Measurements from ENCODE around the gene SLC38A5. TPM values are rescaled to one million over a fixed set of nuclear protein-coding genes. Genes with fewer than 3 reads are reported as not detected.

Gene SLC38A5
- 22.3 and 46.1 TPM in 2 replicates for total RNA-seq (2016; rRNA removed; fragmentation: Illumina TruSeq; extraction: Trizol)
- 13.5 and 14.5 TPM in 2 replicates for total RNA-seq (2016; cell fraction: cytosol; rRNA removed; fragmentation: Illumina TruSeq; extraction: Trizol; ENCODE audit: low read depth)
- total RNA-seq (2016; cell fraction: insoluble cytoplasmic fraction; rRNA removed; fragmentation: Illumina TruSeq; extraction: Trizol): 20.3 and 48.1 TPM in 2 replicates
- total RNA-seq (2016; cell fraction: membrane; rRNA removed; fragmentation: Illumina TruSeq; extraction: Trizol): 23.8 and 29.3 TPM in 2 replicates
- total RNA-seq (2016; cell fraction: nucleus; rRNA removed; fragmentation: Illumina TruSeq; extraction: Trizol): 40.9 and 48.7 TPM in 2 replicates
- polyA plus RNA-seq (2011; rRNA removed): 73.4 and 90.9 TPM in 2 replicates
- 75.4 and 104 TPM in 2 replicates for polyA plus RNA-seq (2011; cell fraction: cytosol; rRNA removed)
- 312 and 314 TPM in 2 replicates for polyA plus RNA-seq (2011; cell fraction: nucleus; rRNA removed)
- 32.8 and 75.3 TPM in 2 replicates for polyA plus RNA-seq (2012)
- polyA plus RNA-seq (2016; cell fraction: cytosol; fragmentation: Illumina TruSeq; extraction: Trizol; ENCODE audit: low read depth): 16.0 and 18.8 TPM in 2 replicates
- polyA plus RNA-seq (2016; cell fraction: insoluble cytoplasmic fraction; fragmentation: Illumina TruSeq; extraction: Trizol; ENCODE audit: low read depth): 22.1 and 26.8 TPM in 2 replicates
- 22.3 and 26.2 TPM in 2 replicates for polyA plus RNA-seq (2016; cell fraction: membrane; fragmentation: Illumina TruSeq; extraction: Trizol; ENCODE audit: low read depth)
- 112 and 114 TPM in 2 replicates for polyA plus RNA-seq (2016; cell fraction: nucleus; fragmentation: Illumina TruSeq; extraction: Trizol; ENCODE audit: insufficient read depth, low read depth)
- 224 and 1,094 TPM in 2 replicates for polyA minus RNA-seq (2011; rRNA and poly(A)+ RNA removed; ENCODE audit: low replicate concordance)
- 41.8 and 53.3 TPM in 2 replicates for polyA minus RNA-seq (2011; cell fraction: cytosol; rRNA and poly(A)+ RNA removed)
- 19.8 and 22.1 TPM in 2 replicates for polyA minus RNA-seq (2011; cell fraction: nucleus; rRNA and poly(A)+ RNA removed)
- percentile 74 among the genes with signal in this experiment for Bru-seq, nascent RNA
- percentile 91 among the genes with signal in this experiment for BruChase-seq, experiment 1, labeled RNA remaining after a 6-hour chase
- BruChase-seq, experiment 2, labeled RNA remaining after a 2-hour chase: percentile 86 among the genes with signal in this experiment
- long read RNA-seq, experiment 1, transcript SLC38A5-210 (16 exons, 2,659 nt): minor isoform, 15 of 61 reads
- long read RNA-seq, experiment 1, transcript SLC38A5-213 (17 exons, 1,993 nt): major isoform, 23 of 61 reads
- long read RNA-seq, experiment 1, partial matches to known transcripts: 5 of 61 reads
- long read RNA-seq, experiment 1, other reads (novel, unspliced or antisense): 17 of 61 reads
- long read RNA-seq, experiment 2, transcript SLC38A5-213 (17 exons, 1,993 nt): major isoform, 67 of 315 reads
- long read RNA-seq, experiment 2, transcript SLC38A5-212 (13 exons, 2,100 nt): minor isoform, 5 of 315 reads
- long read RNA-seq, experiment 2, transcript SLC38A5-210 (16 exons, 2,659 nt): minor isoform, 59 of 315 reads
- long read RNA-seq, experiment 2, partial matches to known transcripts: 53 of 315 reads
- long read RNA-seq, experiment 2, other reads (novel, unspliced or antisense): 126 of 315 reads

DNA sequence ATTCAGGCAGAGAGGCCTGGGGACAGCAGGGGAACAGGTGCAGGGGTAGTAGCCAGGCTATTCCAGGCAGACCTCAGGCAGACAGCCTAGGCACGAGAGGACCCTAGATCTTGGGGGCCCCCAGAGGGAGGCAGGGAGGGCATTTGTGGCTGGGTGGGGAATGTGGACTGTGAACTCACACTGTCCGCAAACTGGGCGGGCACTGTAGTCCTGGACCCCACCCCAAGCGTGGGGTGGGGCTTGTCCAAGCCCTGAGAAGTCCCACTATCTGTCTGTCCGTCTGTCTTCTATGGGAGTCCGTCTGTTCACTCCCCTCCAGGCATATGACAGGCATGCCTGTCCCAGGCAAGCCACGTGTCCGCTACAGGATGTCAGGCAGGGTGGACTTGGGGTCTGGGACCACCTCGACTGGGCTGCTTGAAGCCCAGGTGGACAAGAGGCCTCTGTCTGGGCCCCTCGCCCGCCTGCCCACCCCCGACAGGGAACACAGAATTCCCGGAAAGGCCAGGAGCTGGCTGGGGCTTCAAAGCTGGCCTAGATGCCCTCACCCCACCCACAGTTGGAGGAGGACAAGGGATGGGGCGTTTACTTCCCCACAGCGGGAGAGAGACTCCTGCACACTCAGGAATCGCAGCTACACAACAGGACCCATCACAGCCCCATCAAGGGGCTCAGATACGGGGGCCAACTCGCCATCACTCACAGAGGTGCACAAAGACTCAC lies at the start of gene SLC38A5:
TSS of gene SLC38A5 (minus strand) at position 151 of the 723 bp plus-strand sequence. CDS start 2,336 bp downstream, outside the sequence.
- no peaks in the 10 kb centered on the region for H4K20me1 ChIP-seq (ENCODE audit: insufficient read depth, low read length)
- WGBS (ENCODE audit: low lambda C conversion rate): 16% methylated on average over 5 of the region's 18 CpGs
- ATAC-seq: peak; percentile 69
- CTCF ChIA-PET (ENCODE audit: low intra/inter-chr PET ratio, low total read pairs): no interaction called here
- in situ Hi-C loops (cut with HindIII; ENCODE audit: extremely low pct_ligation_motif_present, low pct_unique_long_range_greater_than_20kb): no loop called here
- H3K27ac ChIP-seq (ENCODE audit: extremely low read length, insufficient read depth, low read length): peak within 1 kb of the TSS; percentile 67
- no peaks in the 10 kb centered on the region for H3K9me3 ChIP-seq (ENCODE audit: low read length)
- peak; percentile 60 for DNase-seq (ENCODE audit: low spot score)
- intact Hi-C loops (cut with micrococcal nuclease; ENCODE audit: unreplicated experiment): loop anchor here (5.0 to 10.0 kb wide), 2 partner anchors 37 to 65 kb away; partner anchors contain the start of genes PORCN and TBC1D25
- H2AFZ ChIP-seq (ENCODE audit: low read length): no peak within 1 kb of the TSS
- no peaks in the 10 kb centered on the region; a peak in 1 of 5 replicates for H3K27me3 ChIP-seq (ENCODE audit: control insufficient read depth in 1 of 2, insufficient read depth in 2 of 2, low read length in 2 of 2)
- H3K4me2 ChIP-seq (ENCODE audit: low read depth, low read length): peak within 1 kb of the TSS; percentile 96
- H3K4me1 ChIP-seq (ENCODE audit: insufficient read depth, low read length): peaks cover 65% of the 10 kb centered on the region
- no peaks in the 10 kb centered on the region for H3K36me3 ChIP-seq (replicated peaks in 1 of 2; ENCODE audit: control insufficient read depth in 1 of 2, insufficient read depth in 2 of 2, low read length in 2 of 2)
- FAIRE-seq: peak; percentile 23
- peak within 1 kb of the TSS; percentile 63 to 74 (median 74) for H3K4me3 ChIP-seq (replicated peaks in 1 of 3; ENCODE audit: insufficient read depth in 1 of 3, low read depth in 2 of 3, low read length in 3 of 3)
- BruUV-seq (replicated peaks): no TSS peak
- peak within 1 kb of the TSS; percentile 73 for H3K9ac ChIP-seq (ENCODE audit: insufficient read depth, low read depth, low read length)
- peaks cover 8% of the 10 kb centered on the region for H3K79me2 ChIP-seq (ENCODE audit: insufficient read depth, low read length)
- POLR2A ChIA-PET: interaction anchor here (0.9 to 3.7 kb wide), 7 partner anchors 9 to 634 kb away, joined by 3 to 16 read pairs (median 3); partner anchors contain the start of genes EBP and ZNF81
- TF ChIP-seq, protein P1, sequence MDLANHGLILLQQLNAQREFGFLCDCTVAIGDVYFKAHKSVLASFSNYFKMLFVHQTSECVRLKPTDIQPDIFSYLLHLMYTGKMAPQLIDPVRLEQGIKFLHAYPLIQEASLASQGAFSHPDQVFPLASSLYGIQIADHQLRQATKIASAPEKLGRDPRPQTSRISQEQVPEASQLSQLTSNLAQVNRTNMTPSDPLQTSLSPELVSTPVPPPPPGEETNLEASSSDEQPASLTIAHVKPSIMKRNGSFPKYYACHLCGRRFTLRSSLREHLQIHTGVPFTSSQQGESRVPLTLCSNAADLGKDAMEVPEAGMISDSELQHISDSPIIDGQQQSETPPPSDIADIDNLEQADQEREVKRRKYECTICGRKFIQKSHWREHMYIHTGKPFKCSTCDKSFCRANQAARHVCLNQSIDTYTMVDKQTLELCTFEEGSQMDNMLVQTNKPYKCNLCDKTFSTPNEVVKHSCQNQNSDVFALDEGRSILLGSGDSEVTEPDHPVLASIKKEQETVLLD (CRISPR knock-in tag; IDR thresholded peaks at IDR 0.05; ENCODE audit: low read depth): no peak
- TF ChIP-seq HCFC1 (IDR thresholded peaks at IDR 0.05; ENCODE audit: low read depth, low read length) (no peak), ZNF557 (CRISPR knock-in tag; IDR thresholded peaks at IDR 0.05) (no peak), MAFG (CRISPR knock-in tag; IDR thresholded peaks at IDR 0.05) (no peak), ZNF879 (CRISPR knock-in tag; IDR thresholded peaks at IDR 0.05) (0 out of 2 replicates have a peak, but pooled peaks have one; percentile 38), FOXJ3 (CRISPR knock-in tag; IDR thresholded peaks at IDR 0.05; ENCODE audit: borderline replicate concordance) (no peak), ZNF44 (CRISPR knock-in tag; IDR thresholded peaks at IDR 0.05) (no peak)
- TF ChIP-seq, protein P2, sequence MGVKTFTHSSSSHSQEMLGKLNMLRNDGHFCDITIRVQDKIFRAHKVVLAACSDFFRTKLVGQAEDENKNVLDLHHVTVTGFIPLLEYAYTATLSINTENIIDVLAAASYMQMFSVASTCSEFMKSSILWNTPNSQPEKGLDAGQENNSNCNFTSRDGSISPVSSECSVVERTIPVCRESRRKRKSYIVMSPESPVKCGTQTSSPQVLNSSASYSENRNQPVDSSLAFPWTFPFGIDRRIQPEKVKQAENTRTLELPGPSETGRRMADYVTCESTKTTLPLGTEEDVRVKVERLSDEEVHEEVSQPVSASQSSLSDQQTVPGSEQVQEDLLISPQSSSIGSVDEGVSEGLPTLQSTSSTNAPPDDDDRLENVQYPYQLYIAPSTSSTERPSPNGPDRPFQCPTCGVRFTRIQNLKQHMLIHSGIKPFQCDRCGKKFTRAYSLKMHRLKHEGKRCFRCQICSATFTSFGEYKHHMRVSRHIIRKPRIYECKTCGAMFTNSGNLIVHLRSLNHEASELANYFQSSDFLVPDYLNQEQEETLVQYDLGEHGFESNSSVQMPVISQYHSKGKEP (CRISPR knock-in tag; IDR thresholded peaks at IDR 0.05): no peak
- TF ChIP-seq, protein P3, sequence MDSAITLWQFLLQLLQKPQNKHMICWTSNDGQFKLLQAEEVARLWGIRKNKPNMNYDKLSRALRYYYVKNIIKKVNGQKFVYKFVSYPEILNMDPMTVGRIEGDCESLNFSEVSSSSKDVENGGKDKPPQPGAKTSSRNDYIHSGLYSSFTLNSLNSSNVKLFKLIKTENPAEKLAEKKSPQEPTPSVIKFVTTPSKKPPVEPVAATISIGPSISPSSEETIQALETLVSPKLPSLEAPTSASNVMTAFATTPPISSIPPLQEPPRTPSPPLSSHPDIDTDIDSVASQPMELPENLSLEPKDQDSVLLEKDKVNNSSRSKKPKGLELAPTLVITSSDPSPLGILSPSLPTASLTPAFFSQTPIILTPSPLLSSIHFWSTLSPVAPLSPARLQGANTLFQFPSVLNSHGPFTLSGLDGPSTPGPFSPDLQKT (CRISPR knock-in tag; IDR thresholded peaks at IDR 0.05; ENCODE audit: borderline replicate concordance): no peak
- TF ChIP-seq, protein P4, sequence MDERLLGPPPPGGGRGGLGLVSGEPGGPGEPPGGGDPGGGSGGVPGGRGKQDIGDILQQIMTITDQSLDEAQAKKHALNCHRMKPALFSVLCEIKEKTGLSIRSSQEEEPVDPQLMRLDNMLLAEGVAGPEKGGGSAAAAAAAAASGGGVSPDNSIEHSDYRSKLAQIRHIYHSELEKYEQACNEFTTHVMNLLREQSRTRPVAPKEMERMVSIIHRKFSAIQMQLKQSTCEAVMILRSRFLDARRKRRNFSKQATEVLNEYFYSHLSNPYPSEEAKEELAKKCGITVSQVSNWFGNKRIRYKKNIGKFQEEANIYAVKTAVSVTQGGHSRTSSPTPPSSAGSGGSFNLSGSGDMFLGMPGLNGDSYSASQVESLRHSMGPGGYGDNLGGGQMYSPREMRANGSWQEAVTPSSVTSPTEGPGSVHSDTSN (CRISPR knock-in tag; IDR thresholded peaks at IDR 0.05): no peak
- TF ChIP-seq, protein P5, sequence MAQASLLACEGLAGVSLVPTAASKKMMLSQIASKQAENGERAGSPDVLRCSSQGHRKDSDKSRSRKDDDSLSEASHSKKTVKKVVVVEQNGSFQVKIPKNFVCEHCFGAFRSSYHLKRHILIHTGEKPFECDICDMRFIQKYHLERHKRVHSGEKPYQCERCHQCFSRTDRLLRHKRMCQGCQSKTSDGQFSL (CRISPR knock-in tag; IDR thresholded peaks at IDR 0.05): no peak

Measured in HepG2 (cell line).